A172 (cell line): Measurements from ENCODE around the gene NDUFC1. TPM values are rescaled to one million over a fixed set of nuclear protein-coding genes. Genes with fewer than 3 reads are reported as not detected.
A peak's percentile ranks its signal among the peaks of the same experiment; 100 is the strongest.

ENCODE experiments used
- DNase-seq: peaks from one replicate; pipeline ENCODE4 v3.0.0-alpha.2; 2015; ENCODE audit warnings: low spot score
- total RNA-seq: library from RNA; depleted of rRNA; stranded (reverse); fragments of >200 nt; shearing (Covaris generic); gene quantifications from 2 replicates; pipeline ENCODE4 v1.2.3, GENCODE V29; 2014; rRNA removed

NDUFC1 gene
- total RNA-seq, 1 experiment from 2014 or later = 102 TPM

DNA sequence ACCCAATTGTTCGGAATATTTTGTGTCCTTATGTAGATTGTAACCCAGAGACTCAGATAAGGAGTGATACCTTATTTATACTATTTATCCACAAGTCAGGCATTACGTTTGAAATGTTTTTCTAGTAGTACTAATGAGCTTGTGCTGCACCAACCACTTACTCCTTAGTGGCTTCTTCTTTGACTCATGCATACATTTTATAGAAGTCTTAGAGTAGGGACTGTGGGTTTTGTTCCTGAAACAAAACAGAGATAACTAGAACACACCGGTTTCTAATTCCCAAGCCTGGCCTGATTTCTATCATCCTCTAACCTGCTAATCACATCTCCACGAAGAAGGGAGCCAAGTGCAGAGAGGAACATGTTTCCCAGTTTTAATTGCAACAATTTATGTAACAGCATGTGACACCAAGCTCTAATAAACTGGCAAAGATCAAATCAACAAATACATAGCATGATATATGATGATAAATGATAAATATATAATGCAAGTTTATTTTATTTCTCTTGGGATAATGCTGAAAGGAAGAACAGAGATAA is 54.5 kb downstream of the NDUFC1 start:
- no peak for DNase-seq

DNA sequence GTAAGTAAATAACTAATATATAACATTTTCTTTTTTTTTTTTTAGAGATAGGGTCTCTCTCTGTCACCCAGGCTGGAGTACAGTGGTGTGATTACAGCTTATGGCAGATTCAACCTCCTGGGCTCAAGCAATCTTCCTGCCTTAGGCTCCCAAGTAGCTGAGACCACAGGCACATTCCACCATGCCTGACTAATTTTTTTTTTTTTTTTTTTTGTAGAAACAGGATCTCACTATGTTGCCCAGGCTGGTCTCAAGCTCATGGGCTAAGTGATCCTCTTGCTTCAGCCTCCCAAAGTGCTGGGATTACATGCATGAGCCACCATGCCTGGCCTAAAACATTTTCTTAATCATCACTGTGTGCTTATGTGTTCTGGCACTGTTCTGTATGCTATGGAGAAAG is 55.0 kb downstream of the NDUFC1 start:
- no peak for DNase-seq

DNA sequence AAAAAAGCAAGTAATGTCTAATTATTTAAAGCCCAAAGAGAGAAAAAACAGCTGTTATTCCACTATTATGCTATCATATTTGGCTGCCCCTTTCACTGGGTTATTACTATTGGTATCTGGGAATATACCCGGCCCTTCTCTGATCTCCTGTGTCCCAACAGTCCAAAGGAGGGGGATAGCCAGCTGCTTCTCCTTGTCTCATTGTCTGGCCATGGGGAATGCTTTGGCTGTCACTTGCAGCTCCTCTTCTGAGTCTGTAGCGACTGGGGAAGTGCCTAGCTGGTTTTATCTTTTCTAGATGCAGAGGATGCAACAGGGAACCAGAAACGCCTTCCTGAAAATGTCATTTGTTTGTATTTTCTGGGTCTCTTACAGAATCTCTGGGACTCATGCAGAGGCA is 56.1 kb downstream of the NDUFC1 start:
- no peak for DNase-seq

DNA sequence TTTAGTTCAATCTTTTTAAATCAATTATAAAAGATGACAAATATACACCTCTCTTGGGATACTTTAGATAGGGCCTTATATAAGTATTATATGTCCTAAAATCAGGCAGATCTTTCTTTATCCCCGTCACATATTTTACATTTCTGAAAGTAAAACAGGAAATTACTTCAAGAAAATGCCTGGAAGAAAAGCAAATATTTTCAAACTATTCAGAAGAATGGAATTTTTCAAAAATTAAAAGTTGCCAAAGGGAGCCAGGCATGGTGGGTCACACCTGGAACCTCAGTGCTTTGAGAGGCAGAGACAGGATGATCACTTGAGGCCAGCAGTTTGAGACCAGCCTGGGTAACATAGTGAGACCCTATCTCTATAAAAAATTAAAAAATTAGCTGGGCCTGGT is 56.7 kb downstream of the NDUFC1 start:
- peak; percentile 19 for DNase-seq

DNA sequence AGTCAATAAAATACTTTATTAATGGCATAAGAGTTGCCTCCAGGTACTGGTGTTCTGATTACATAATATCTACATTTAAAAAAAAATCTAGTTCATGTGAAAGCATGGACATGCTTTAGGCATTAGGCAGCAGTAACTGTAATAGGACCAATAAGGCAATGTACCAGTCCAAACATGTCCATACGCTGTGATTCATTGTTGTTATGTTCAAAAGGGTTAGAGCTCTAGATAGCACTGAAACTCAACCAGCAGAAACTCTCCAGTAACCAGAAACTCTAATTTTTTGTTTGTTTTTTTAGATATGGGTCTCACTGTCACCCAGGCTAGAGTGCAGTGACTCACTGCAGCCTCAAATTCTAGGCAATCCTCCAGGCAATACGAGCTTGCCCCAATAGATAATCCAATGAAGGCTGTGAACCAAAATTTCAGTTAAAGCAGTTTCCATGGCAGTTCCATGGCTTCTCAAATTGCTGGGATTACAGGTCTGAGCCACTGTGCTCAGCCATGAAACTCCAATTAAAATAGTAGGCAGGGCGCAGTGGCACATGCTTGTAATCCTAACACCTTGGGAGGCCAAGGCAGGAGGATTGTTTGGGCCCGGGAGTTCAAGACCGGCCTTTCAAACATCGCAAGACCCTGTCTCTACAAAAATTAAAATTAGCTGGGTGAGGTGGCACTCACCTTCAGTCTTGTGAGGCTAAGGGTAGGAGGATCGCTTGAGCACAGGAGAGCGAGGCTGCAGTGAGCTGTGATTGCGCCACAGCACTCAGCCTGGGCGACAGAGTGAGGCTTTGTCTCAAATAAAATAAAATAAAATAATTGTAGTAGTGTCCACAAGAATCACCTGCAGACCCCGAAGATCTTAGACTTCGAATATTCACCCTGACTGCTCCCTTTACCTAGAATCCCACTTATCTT is 58.6 kb downstream of the NDUFC1 start:
- DNase-seq = peak; percentile 84

DNA sequence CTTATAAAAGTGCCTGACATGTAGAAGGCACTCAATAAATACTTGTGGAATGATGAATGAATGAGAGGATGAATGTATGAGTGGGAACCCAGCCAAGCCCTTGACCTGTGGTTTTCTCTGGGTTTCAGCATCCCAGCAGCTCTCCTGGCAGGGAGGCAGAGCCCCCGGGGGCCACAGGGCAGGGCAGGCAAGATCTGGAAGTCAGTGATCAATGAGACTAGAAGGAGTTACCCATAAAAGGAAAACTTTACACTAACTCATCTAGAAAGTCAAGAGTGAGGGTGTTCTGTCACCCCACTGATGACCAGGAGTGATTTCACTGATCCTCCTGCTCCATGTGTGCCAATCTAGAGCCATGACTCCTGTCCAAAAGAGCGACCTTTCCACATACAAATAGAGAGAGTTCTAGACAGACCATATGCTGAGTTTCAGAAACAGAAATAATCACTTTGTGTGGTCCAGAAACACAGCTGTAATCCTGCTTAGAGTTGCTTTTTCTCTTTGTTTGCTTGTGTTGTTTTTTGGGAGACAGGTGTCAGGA is 59.7 kb downstream of the NDUFC1 start:
- DNase-seq = peak; percentile 69

DNA sequence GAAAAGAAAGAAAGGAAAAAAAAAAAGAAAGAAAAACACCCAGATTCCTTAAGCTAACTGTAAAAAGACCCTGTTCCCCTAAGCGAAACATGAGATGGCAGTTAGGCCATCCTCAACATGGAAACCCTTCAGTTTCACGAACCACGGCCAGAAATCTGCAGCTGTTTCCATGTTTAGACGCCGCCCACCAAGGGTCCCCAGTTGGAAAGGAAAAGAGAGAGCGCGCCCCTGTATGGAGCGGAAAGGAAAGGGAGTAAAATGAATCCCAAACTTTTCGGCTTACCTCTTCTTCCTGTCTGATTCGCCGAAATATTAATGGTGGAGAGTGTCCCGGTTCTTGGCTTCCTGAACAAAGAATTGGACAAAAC is 60.5 kb downstream of the NDUFC1 start:
- DNase-seq = no peak

DNA sequence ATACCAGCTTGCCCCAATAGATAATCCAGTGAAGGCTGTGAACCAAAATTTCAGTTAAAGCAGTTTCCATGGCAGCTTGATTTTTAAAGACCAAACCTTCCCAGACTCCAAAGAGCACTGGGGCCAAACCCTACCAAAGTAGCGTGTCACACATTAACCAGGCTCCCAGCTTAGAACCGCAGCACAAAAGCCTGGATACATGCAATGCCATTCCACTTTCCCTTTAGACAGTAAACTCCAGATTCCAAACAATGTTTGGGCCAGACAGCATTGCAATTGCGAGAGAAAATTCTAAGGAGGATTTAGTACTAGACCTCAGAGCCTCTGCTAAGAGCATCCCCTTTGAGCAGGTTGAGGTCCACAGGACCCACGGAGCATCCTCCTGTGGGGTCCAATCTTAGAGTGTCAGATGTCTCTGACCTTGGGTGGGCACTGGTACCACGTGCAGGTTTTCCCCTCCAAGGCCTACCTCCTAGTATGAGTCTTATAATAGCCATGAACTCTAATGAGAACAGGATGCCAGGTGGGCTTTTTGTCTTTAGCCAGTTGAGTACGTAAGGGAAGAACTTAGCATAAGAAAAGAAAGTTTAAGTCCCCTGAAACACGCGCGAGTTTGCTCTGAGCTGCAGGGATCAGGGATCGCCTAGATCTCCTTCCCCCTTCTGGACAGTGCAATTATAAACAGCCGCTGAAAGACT is 61.0 kb downstream of the NDUFC1 start:
- no peak for DNase-seq

Other genes starting within 250 kb of the NDUFC1 start
- gene ELF2, start 125.3 kb downstream of the NDUFC1 start, total RNA-seq = 15.0 and 24.7 TPM in 2 replicates
- gene MGARP, start 22.3 kb downstream of the NDUFC1 start, total RNA-seq = 0.89 and 1.2 TPM in 2 replicates
- 56.6 and 57.2 TPM in 2 replicates for gene NAA15, start 972 bp downstream of the NDUFC1 start, total RNA-seq
- 4.2 and 5.4 TPM in 2 replicates for gene RAB33B, start 151.6 kb upstream of the NDUFC1 start, total RNA-seq